DND-41 (cell line): ENCODE measurements around the gene RAC2.

Experiments
- CTCF ChIP-seq: IDR thresholded peaks from 2 replicates; pipeline ENCODE4 v1.5.1; 2012; ENCODE audit warnings: borderline replicate concordance, low read length, moderate library complexity, mild to moderate bottlenecking; ENCODE audit not compliant: poor library complexity, severe bottlenecking; ENCODE audit errors: extremely low read depth
- EZH2 ChIP-seq: IDR thresholded peaks from 3 replicates; pipeline ENCODE4 v1.6.1; 2012; ENCODE audit warnings: borderline replicate concordance, low read depth, mild to moderate bottlenecking, moderate library complexity, low read length, inconsistent platforms; ENCODE audit not compliant: severe bottlenecking

DNA sequence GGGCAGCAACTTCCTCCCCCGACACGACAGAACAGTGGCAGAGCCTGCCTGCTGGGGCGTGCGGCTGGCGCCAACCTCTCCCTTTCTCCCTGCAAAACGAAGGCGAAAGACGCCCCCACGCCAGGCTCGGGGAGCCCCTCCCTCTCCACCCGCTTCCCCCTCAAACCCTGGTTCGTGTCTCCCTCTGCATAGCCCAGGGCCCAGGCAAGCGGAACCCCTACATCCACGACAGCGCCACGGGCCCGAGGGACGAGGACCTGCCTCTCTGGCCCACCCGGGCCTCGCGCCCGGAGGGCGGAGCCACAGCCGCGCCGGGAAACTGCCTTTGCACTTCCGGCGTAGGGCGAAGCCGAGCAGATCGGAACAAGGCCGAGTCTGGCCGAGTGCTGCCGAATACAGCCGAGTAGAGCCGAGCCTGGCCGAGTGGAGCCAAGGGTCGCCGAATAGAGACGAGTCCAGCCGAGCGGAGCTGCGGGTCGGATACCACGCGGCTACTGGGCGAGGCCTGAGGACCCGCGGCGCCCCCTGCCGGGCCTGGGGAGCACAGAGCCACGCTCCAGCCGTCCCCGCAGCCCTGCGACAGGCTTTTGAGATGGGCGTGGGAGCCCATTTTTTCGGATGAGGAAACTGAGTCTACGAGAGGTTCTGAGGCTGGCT, 44.8 kb downstream of the RAC2 start:
- TF ChIP-seq CTCF = peak; percentile 85
- TF ChIP-seq EZH2 = no peak
